IMR-90 (cell line): Measurements from ENCODE around the gene HEXD.

ENCODE experiments used
- BHLHE40 ChIP-seq: fragments of 150-350 bp; IDR thresholded peaks from 2 replicates; pipeline ENCODE4 v1.6.1; 2016; ENCODE audit warnings: mild to moderate bottlenecking, low read depth, low read length
- CEBPB ChIP-seq: IDR thresholded peaks from 2 replicates; pipeline ENCODE4 v1.6.1; 2012; ENCODE audit warnings: low read depth, low read length, improper control_type of control experiment
- CTCF ChIP-seq: conservative IDR thresholded peaks from 2 replicates; pipeline ENCODE4 v1.5.1; 2012; ENCODE audit warnings: mild to moderate bottlenecking, low read depth, low read length, improper control_type of control experiment
- FOS ChIP-seq: fragments of 150-350 bp; IDR thresholded peaks from 2 replicates; pipeline ENCODE4 v1.6.1; 2016; ENCODE audit warnings: low read depth, low read length
- MAFK ChIP-seq: IDR thresholded peaks from 2 replicates; pipeline ENCODE4 v1.6.1; 2012; ENCODE audit warnings: low read depth, low read length, improper control_type of control experiment
- MAZ ChIP-seq: IDR thresholded peaks from 2 replicates; pipeline ENCODE4 v1.6.1; 2012; ENCODE audit warnings: low read depth, mild to moderate bottlenecking, low read length, improper control_type of control experiment, moderate library complexity, borderline replicate concordance
- MXI1 ChIP-seq: IDR thresholded peaks from 2 replicates; pipeline ENCODE4 v1.6.1; 2012; ENCODE audit warnings: low read depth, mild to moderate bottlenecking, low read length, moderate library complexity, borderline replicate concordance
- POLR2A ChIP-seq: IDR thresholded peaks from 2 replicates; pipeline ENCODE4 v1.6.1; 2012; ENCODE audit warnings: mild to moderate bottlenecking, low read depth, low read length
- RAD21 ChIP-seq: IDR thresholded peaks from 2 replicates; pipeline ENCODE4 v1.6.1; 2012; ENCODE audit warnings: low read length, improper control_type of control experiment
- RCOR1 ChIP-seq: IDR thresholded peaks from 2 replicates; pipeline ENCODE4 v1.6.1; 2012; ENCODE audit warnings: mild to moderate bottlenecking, low read length, improper control_type of control experiment; ENCODE audit not compliant: insufficient replicate concordance
- RFX5 ChIP-seq: IDR thresholded peaks from 2 replicates; pipeline ENCODE4 v1.8.0; 2012; ENCODE audit warnings: low read depth, mild to moderate bottlenecking, low read length, moderate library complexity
- SMC3 ChIP-seq: fragments of 150-350 bp; IDR thresholded peaks from 2 replicates; pipeline ENCODE4 v1.6.1; 2016; ENCODE audit warnings: low read depth, mild to moderate bottlenecking, antibody characterized with exemption, low read length, moderate library complexity
- USF2 ChIP-seq: fragments of 150-350 bp; IDR thresholded peaks from 2 replicates; pipeline ENCODE4 v1.6.1; 2017; ENCODE audit warnings: mild to moderate bottlenecking, antibody characterized with exemption, low read length, low read depth

GRCh38 chr17:82491196-82491530 is 73.0 kb downstream of the HEXD start:
- no peak for TF ChIP-seq POLR2A
- TF ChIP-seq CTCF: no peak
- no peak for TF ChIP-seq BHLHE40
- TF ChIP-seq RCOR1: no peak
- no peak for TF ChIP-seq CEBPB
- no peak for TF ChIP-seq SMC3
- no peak for TF ChIP-seq MAZ
- no peak for TF ChIP-seq RFX5
- no peak for TF ChIP-seq RAD21
- no peak for TF ChIP-seq USF2
- TF ChIP-seq MAFK: no peak
- TF ChIP-seq FOS: no peak
- no peak for TF ChIP-seq MXI1
